Keratinocyte (primary cell): ENCODE data around the gene TM7SF3. TPM values are rescaled to one million over a fixed set of nuclear protein-coding genes. Genes with fewer than 3 reads are reported as not detected.

Experiments
- DNase-seq: peaks from one replicate; pipeline ENCODE4 v3.0.0-alpha.2; 2011; ENCODE audit warnings: low read depth, missing footprints, low spot score
- FAIRE-seq: peaks from 2 replicates; lab custom pipeline; 2011; peaks lifted over from hg19 to GRCh38; lab: Jason Lieb, UNC
- H2AFZ ChIP-seq: 2 replicates; pipeline ENCODE4 v1.6.0; 2012; ENCODE audit warnings: low read length, control low read depth, inconsistent platforms; ENCODE audit not compliant: control insufficient read depth
- H3K27ac ChIP-seq: 2 replicates; pipeline ENCODE4 v1.5.1; 2011; ENCODE audit warnings: low read length; ENCODE audit not compliant: control insufficient read depth, insufficient read depth
- H3K27me3 ChIP-seq: 3 replicates; pipeline ENCODE4 v1.6.0; 2011; ENCODE audit warnings: low read length; ENCODE audit not compliant: control insufficient read depth, insufficient read depth; ENCODE audit errors: extremely low read depth
- H3K36me3 ChIP-seq, 2 experiments: 2 replicates in 1 of 2; 3 replicates in 1 of 2; pipeline ENCODE4 v1.5.1; 2011; ENCODE audit warnings: low read length in 2 of 2, mild to moderate bottlenecking in 1 of 2; ENCODE audit not compliant: control insufficient read depth in 2 of 2, insufficient read depth in 2 of 2; ENCODE audit errors: extremely low read depth in 1 of 2
- H3K4me1 ChIP-seq: 3 replicates; pipeline ENCODE4 v1.5.1; 2011; ENCODE audit warnings: low read length; ENCODE audit not compliant: control insufficient read depth, insufficient read depth; ENCODE audit errors: extremely low read depth
- H3K4me2 ChIP-seq: 3 replicates; pipeline ENCODE4 v1.6.0; 2011; ENCODE audit warnings: low read depth, low read length; ENCODE audit not compliant: control insufficient read depth, insufficient read depth; ENCODE audit errors: extremely low read depth
- H3K4me3 ChIP-seq, 3 experiments: fragments of 200-600 bp in 1 of 3; sonication (generic) in 1 of 3; 2 replicates in 2 of 3; 3 replicates in 1 of 3; pipeline ENCODE4 v1.5.1; 2011 to 2016; ENCODE audit warnings: low read length in 3 of 3, mild to moderate bottlenecking in 3 of 3, control low read depth in 2 of 3, inconsistent platforms in 1 of 3, low read depth in 1 of 3, mixed read lengths in 1 of 3, mixed run types in 1 of 3, moderate library complexity in 1 of 3; ENCODE audit not compliant: control insufficient read depth in 2 of 3, insufficient read depth in 2 of 3; ENCODE audit errors: extremely low read depth in 1 of 3
- H3K79me2 ChIP-seq: 2 replicates; pipeline ENCODE4 v1.6.0; 2012; ENCODE audit warnings: low read length; ENCODE audit not compliant: control insufficient read depth, insufficient read depth
- H3K9ac ChIP-seq: 3 replicates; pipeline ENCODE4 v1.6.0; 2011; ENCODE audit warnings: low read length; ENCODE audit not compliant: control insufficient read depth, insufficient read depth; ENCODE audit errors: extremely low read depth
- H3K9me1 ChIP-seq: 3 replicates; pipeline ENCODE4 v1.6.0; 2011; ENCODE audit warnings: low read length; ENCODE audit not compliant: control insufficient read depth, insufficient read depth; ENCODE audit errors: extremely low read depth
- H3K9me3 ChIP-seq: 2 replicates; pipeline ENCODE4 v1.5.1; 2012; ENCODE audit warnings: low read depth, low read length; ENCODE audit not compliant: control insufficient read depth
- H4K20me1 ChIP-seq: 3 replicates; pipeline ENCODE4 v1.6.0; 2011; ENCODE audit warnings: low read length; ENCODE audit not compliant: control insufficient read depth, insufficient read depth; ENCODE audit errors: extremely low read depth
- CTCF ChIP-seq, 3 experiments: IDR thresholded peaks in 1 of 3; conservative IDR thresholded peaks in 1 of 3; optimal IDR thresholded peaks in 1 of 3; 2 replicates in 2 of 3; 3 replicates in 1 of 3; pipeline versions ENCODE3 to v1.5.1; 2011; ENCODE audit warnings: low read length in 3 of 3, mild to moderate bottlenecking in 3 of 3, moderate library complexity in 2 of 3, control low read depth in 1 of 3, inconsistent platforms in 1 of 3; ENCODE audit not compliant: insufficient read depth in 2 of 3; ENCODE audit errors: extremely low read depth in 1 of 3
- EZH2 ChIP-seq: IDR thresholded peaks from one replicate; pipeline ENCODE4 v1.6.1; 2012; ENCODE audit warnings: inconsistent platforms, mild to moderate bottlenecking, low read length, moderate library complexity
- dilution Hi-C: fragments of 300-500 bp; cut with MboI; formaldehyde crosslinking; loops from one replicate; pipeline ENCODE4 v1.7.0; 2020; ENCODE audit warnings: low sequenced_read_pairs; ENCODE audit not compliant: extremely low pct_ligation_motif_present
- polyA plus RNA-seq, 5 experiments: library from polyadenylated mRNA; depleted of rRNA in 3 of 5; stranded (reverse) in 3 of 5; stranded (forward) in 1 of 5; unstranded in 1 of 5; fragments of >200 nt; gene quantifications; 1 replicate in 1 of 5; 2 replicates in 3 of 5; 3 replicates in 1 of 5; pipeline versions ENCODE4 v1.2.1 to v1.2.3, GENCODE V29; 2011 to 2012; ENCODE audit warnings: missing spikeins in 2 of 5, low read depth in 1 of 5, low replicate concordance in 1 of 5

Gene TM7SF3
- polyA plus RNA-seq, 1 donor (not counting 4 experiments of a cell fraction or from before 2014, with no cell fraction given), result 407 TPM

- H3K36me3 ChIP-seq, result peaks cover 25 to 44% of the 10 kb centered on the region in 2 experiments
- FAIRE-seq, result no peak
These were observed 18.5 kb downstream of the TM7SF3 start for GRCh38 chr12:26995706-26996105.

GRCh38 chr12:26994109-26994508, 20.1 kb downstream of the TM7SF3 start:
- H3K36me3 ChIP-seq, result peaks cover 25 to 42% of the 10 kb centered on the region in 2 experiments
- no peak overlapping the region for H3K27ac ChIP-seq
- no peaks in the 10 kb centered on the region for H3K9me3 ChIP-seq

More at GRCh38 chr12:26995706-26996105, 18.5 kb downstream of the TM7SF3 start:
- no peak for TF ChIP-seq CTCF (optimal IDR thresholded peaks at IDR 0.05 in 1 of 3, IDR thresholded peaks at IDR 0.05 in 1 of 3, conservative IDR thresholded peaks at IDR 0.05 in 1 of 3; ENCODE audit: extremely low read depth in 1 of 3, insufficient read depth in 2 of 3, low read length in 3 of 3)
- no peak for TF ChIP-seq EZH2
- Histone ChIP-seq H3K9me3 (no peaks in the 10 kb centered on the region), H3K9me1 (no peaks in the 10 kb centered on the region), H3K27ac (no peak overlapping the region), H3K27me3 (no peaks in the 10 kb centered on the region), H3K79me2 (peaks cover 39% of the 10 kb centered on the region), H3K4me1 (no peaks in the 10 kb centered on the region), H3K4me2 (no peak overlapping the region), H2AFZ (no peak overlapping the region), H4K20me1 (no peaks in the 10 kb centered on the region), H3K9ac (no peak overlapping the region), H3K4me3 (no peak overlapping the region)
- dilution Hi-C loops, result no loop called here
- DNase-seq, result no peak

More at GRCh38 chr12:26994109-26994508, 20.1 kb downstream of the TM7SF3 start:
- Histone ChIP-seq H3K9me1 (no peaks in the 10 kb centered on the region), H3K4me2 (no peak overlapping the region), H4K20me1 (no peaks in the 10 kb centered on the region), H3K4me3 (no peak overlapping the region), H3K9ac (no peak overlapping the region), H3K27me3 (no peaks in the 10 kb centered on the region), H3K4me1 (no peaks in the 10 kb centered on the region), H3K79me2 (peaks cover 33% of the 10 kb centered on the region), H2AFZ (no peak overlapping the region)
- FAIRE-seq (no peak), DNase-seq (no peak)
- dilution Hi-C loops, result no loop called here
- TF ChIP-seq EZH2, result no peak
- TF ChIP-seq CTCF (optimal IDR thresholded peaks at IDR 0.05 in 1 of 3, IDR thresholded peaks at IDR 0.05 in 1 of 3, conservative IDR thresholded peaks at IDR 0.05 in 1 of 3; ENCODE audit: extremely low read depth in 1 of 3, insufficient read depth in 2 of 3, low read length in 3 of 3), result no peak
